GM13977 (cell line): ENCODE measurements around the gene STX2.

Experiments used
- DNase-seq: peaks from one replicate; pipeline ENCODE4 v3.0.0; 2012; ENCODE audit warnings: low spot score
- in situ Hi-C: fragments of 300-500 bp; cut with MboI; formaldehyde crosslinking; loops from one replicate; pipeline ENCODE4 v1.12.0; 2022; ENCODE audit warnings: low sequenced_read_pairs, low pct_unique_long_range_greater_than_20kb, mixed read lengths, inconsistent platforms; ENCODE audit not compliant: unreplicated experiment
- TF ChIP-seq, protein P1 (sequence below): IDR thresholded peaks from 2 replicates; pipeline ENCODE4 v1.5.1; 2012; ENCODE audit warnings: mild to moderate bottlenecking, control low read depth; ENCODE audit not compliant: insufficient read depth; ENCODE audit errors: extremely low read depth, missing control alignments

STX2 gene

DNA sequence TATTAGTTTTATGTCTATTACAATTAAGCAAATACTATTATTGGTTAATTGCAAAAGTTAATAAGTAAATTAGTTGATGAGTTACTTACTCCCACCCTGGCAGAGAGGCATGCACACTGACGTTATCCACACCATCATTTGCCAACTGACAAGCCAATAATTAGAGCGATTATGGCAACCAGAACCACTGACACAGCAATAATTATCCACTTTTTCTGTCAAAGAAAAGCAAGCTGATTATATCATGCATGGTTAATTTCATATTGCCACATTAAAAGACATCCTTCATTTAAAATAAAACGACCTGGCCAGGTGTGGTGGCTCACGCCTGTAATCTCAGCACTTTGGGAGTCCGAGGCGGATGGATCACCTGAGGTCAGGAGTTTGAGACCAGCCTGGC, 43.1 kb downstream of the STX2 start:
- DNase-seq = no peak
- in situ Hi-C loops = no loop called here
- TF ChIP-seq, protein P1, sequence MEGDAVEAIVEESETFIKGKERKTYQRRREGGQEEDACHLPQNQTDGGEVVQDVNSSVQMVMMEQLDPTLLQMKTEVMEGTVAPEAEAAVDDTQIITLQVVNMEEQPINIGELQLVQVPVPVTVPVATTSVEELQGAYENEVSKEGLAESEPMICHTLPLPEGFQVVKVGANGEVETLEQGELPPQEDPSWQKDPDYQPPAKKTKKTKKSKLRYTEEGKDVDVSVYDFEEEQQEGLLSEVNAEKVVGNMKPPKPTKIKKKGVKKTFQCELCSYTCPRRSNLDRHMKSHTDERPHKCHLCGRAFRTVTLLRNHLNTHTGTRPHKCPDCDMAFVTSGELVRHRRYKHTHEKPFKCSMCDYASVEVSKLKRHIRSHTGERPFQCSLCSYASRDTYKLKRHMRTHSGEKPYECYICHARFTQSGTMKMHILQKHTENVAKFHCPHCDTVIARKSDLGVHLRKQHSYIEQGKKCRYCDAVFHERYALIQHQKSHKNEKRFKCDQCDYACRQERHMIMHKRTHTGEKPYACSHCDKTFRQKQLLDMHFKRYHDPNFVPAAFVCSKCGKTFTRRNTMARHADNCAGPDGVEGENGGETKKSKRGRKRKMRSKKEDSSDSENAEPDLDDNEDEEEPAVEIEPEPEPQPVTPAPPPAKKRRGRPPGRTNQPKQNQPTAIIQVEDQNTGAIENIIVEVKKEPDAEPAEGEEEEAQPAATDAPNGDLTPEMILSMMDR = no peak

GRCh38 chr12:130793554-130793849, 45.5 kb downstream of the STX2 start:
- TF ChIP-seq, protein P1 = no peak
- DNase-seq = no peak
- in situ Hi-C loops = no loop called here

DNA sequence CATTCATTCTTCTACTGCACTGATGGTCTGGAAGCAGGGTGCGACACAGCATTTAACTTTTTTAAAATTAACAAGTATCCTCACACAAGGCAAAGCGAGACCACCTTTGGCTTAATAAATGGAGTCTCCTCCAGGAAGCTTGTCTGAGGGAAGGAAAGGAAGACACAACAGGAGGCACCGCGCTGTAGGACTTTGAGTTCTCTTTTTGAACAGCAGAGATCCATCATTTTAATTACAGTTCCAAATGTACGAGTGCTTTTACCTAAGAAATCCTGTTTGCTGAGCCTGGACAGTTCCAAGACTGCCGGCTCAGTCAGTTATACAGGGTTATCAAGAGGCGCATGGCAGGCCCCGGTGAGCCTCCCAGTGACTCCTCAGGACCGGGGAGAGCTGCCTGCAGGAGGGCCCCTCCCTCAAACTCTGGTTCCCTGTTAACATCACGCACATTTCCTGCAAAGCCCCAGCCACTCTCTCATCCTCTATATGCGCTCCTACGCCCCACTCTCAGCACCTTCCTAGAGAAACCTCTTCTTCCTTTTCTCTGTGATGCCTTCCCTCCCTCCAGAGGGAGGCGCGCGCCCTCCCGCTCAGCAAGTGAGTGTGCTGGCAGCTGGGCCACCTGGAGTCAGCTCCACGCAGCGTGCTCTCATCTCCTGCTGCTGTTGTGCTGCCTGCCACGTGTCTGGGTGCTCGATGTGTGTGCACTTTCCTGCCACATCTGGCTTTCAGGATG, 46.1 kb downstream of the STX2 start:
- in situ Hi-C loops = no loop called here
- TF ChIP-seq, protein P1 = no peak
- DNase-seq = no peak

- TF ChIP-seq, protein P1 = no peak
- no peak for DNase-seq
- in situ Hi-C loops = no loop called here
Observed at GRCh38 chr12:130791629-130792028, 47.4 kb downstream of the STX2 start.

- TF ChIP-seq, protein P1 = no peak
- in situ Hi-C loops = no loop called here
- no peak for DNase-seq
Observed at GRCh38 chr12:130788515-130788914, 50.5 kb downstream of the STX2 start.

DNA sequence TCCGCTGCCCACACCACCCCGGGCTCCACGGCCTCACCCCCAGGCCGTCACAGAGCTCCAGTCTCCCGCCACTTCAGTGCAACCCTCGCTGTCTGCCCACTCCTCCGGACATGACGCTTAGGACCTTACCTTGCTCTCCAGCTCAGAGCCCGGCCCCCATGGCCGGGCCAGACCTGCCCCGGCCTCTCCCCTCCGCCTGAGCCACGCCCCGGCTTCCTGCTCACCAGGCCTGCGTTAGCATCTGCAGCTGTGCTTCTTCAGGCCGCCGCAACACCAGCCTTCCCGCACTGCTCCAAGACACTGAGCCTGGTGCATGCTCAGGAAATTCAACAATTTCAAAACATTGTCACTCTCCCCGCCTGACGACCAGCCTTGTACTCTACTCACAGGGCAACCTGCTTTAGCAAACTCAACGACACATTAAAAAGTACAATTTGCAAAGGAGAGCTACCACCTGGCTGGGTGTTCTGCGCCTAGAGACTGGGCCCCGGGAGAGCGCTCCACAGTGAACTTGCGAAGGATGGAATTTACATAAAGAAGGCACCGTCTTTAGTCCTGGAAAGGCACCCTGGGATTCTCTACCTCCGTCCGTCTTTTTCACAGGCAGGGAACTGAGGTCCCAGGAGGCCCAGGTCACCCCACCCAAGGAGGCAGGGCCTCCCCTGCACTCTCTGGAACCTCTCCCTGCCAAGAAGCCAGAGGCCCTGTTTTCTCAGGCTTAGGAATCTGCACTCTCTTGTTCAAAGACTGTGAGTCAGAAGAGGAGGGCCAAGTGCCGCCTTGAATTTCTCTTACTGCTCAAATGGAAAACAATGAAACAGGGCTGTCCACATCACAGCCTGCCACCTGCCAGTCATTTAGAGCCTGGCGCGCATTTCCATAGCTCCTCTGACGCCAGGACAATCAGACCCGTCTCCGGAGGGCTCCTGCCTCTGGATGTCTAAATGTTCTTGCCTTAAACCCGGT, 51.3 kb downstream of the STX2 start:
- DNase-seq = no peak
- in situ Hi-C loops = no loop called here

More for the DNA sequence above, 51.3 kb downstream of the STX2 start:
- TF ChIP-seq, protein P1 = no peak
